ENCODE measurements around the gene GOLGA8G.
"Not testable (repeated sequence)": the region's sequence is repeated elsewhere in the genome, so short reads cannot be mapped to it uniquely, and the experiment has no call there.

The GOLGA8G gene, protein sequence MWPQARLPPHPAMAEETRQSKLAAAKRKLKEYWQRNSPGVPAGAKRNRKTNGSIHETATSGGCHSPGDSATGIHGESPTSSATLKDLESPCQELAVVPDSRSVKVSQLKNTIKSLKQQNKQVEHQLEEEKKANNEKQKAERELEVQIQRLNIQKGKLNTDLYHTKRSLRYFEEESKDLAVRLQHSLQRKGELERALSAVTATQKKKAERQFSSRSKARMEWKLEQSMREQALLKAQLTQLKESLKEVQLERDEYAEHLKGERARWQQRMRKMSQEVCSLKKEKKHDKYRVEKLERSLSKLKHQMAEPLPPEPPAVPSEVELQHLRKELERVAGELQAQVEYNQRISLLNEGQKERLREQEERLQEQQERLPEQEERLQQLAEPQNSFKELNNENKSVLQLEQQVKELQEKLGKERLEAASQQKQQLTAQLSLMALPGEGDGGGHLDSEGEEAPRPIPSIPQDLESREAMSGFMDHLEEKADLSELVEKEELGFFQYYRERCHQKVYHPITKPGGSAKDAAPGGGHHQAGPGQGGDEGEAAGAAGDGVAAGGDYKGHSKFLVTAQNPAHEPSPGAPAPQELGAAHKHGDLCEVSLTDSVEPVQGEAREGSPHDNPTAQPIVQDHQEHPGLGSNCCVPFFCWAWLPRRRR

DNA sequence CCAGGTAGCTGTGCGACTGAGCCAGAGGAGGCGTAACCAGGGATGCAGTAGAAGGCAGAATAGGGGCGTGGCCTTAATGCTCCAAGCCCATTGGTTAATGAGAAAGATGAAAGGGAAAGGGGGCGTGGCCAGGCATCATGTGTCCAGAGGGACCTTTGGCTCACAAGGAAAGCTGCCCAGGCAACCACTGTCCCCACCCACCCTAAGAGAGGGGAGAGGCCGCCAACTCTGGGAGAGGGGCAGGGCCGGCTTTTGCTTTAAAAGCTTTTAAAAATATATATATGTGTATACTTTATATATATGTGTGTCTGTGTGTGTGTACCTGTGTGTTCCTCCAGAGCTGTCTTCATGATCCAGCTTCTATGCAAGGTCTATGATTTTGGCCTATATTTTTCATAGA, at the start of gene GOLGA8G:
Gene GOLGA8G, minus strand, starts transcription at position 18 of the 400 bp plus-strand sequence. CDS start 62 bp downstream, outside the sequence.
- not testable (repeated sequence) for DNase-seq

DNA sequence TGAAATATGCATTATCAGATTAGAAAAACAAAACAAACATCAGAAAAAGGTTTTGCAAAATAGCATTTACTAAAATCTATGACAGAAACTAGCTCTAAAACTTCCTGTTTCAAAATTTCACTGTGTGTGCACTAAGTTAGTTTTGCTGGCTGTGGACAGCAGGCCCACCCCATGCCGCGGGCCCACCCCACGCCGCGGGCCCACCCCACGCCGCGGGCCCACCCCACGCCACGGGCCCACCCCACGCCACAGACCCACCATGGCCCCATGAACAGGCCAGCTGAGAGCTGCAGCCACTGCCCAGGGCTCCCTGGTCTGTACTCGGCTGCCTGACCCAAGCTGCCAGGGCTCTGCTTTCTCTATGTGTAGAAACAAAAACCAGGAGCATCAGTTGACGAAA, 40.6 kb upstream of the GOLGA8G start:
- not testable (repeated sequence) for DNase-seq

- DNase-seq = not testable (repeated sequence)
These were observed 20.5 kb upstream of the GOLGA8G start, which contains the start of gene GOLGA6L25 for GRCh38 chr15:28553268-28553667. GOLGA6L25 (plus strand) TSS chr15:28553568; CDS start chr15:28553629, 61 bp downstream.

- not testable (repeated sequence) for DNase-seq
These were observed 17.6 kb downstream of the GOLGA8G start for GRCh38 chr15:28515208-28515607.

- not testable (repeated sequence) for DNase-seq
These were observed 18.6 kb downstream of the GOLGA8G start for GRCh38 chr15:28514128-28514527.

- not testable (repeated sequence) for DNase-seq
These were observed 24.4 kb downstream of the GOLGA8G start for GRCh38 chr15:28508217-28508889.

DNA sequence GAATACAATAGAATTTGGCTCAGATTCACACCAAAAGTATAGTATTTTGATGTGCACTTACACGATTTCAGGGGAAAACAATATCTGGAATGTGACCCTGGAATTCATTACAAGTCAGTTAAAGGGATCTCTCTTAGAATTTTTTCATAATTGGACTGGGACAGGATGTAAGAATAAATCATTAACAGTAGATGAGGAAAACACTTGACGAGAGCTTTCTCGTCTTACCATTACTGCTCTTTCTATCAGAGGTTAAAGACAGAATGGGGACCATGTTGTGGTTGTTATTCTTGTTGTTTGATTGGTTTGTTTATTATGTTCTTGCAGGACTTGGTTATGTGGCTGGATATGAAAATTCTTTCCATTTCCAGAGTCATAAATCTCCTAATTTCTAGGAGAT, 51.4 kb downstream of the GOLGA8G start:
- DNase-seq = not testable (repeated sequence)
